ENCODE measurements around the gene IGSF11. TPM values are rescaled to one million over a fixed set of nuclear protein-coding genes. Genes with fewer than 3 reads are reported as not detected.

IGSF11 gene
- polyA plus RNA-seq, 1 donor (not counting 4 experiments of a cell fraction or from before 2014, with no cell fraction given), result 0.68 TPM

DNA sequence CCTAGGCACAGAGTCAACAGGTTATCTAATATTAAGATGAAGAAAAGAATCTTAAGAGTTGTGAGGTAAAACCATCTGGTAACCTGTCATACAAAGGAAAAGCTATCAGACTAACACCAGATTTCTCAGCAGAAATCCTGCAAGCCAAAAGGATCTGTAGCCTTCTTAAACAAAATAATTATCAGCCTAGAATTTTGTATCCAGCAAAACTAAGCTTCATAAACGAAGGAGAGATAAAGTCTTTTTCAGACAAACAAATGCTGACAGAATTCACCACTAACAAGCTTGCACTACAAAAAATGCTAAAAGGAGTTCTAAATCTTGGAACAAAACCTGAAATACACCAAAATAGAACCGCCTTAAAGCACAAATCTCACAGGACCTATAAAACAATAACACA is 9.9 kb upstream of the IGSF11 start:
- no peak for FAIRE-seq
- Histone ChIP-seq H3K4me1 (ENCODE audit: control insufficient read depth, extremely low read depth, insufficient read depth, low read length) (no peaks in the 10 kb centered on the region), H3K9ac (ENCODE audit: control insufficient read depth, extremely low read depth, insufficient read depth, low read length) (no peak overlapping the region), H3K9me1 (ENCODE audit: control insufficient read depth, extremely low read depth, insufficient read depth, low read length) (no peaks in the 10 kb centered on the region), H3K27me3 (ENCODE audit: control insufficient read depth, extremely low read depth, insufficient read depth, low read length) (no peaks in the 10 kb centered on the region), H3K27ac (ENCODE audit: control insufficient read depth, insufficient read depth, low read length) (no peak overlapping the region), H3K79me2 (ENCODE audit: control insufficient read depth, insufficient read depth, low read length) (no peaks in the 10 kb centered on the region), H2AFZ (ENCODE audit: control insufficient read depth, low read length) (no peak overlapping the region), H4K20me1 (ENCODE audit: control insufficient read depth, extremely low read depth, insufficient read depth, low read length) (no peaks in the 10 kb centered on the region), H3K4me3 (ENCODE audit: control insufficient read depth in 2 of 3, extremely low read depth in 1 of 3, insufficient read depth in 2 of 3, low read depth in 1 of 3, low read length in 3 of 3) (no peak overlapping the region), H3K4me2 (ENCODE audit: control insufficient read depth, extremely low read depth, insufficient read depth, low read depth, low read length) (no peak overlapping the region), H3K9me3 (ENCODE audit: control insufficient read depth, low read depth, low read length) (no peaks in the 10 kb centered on the region), H3K36me3 (ENCODE audit: control insufficient read depth in 2 of 2, extremely low read depth in 1 of 2, insufficient read depth in 2 of 2, low read length in 2 of 2) (no peaks in the 10 kb centered on the region)
- no peak for TF ChIP-seq EZH2 (IDR thresholded peaks at IDR 0.05; ENCODE audit: low read length)
- TF ChIP-seq CTCF (optimal IDR thresholded peaks at IDR 0.05 in 1 of 3, IDR thresholded peaks at IDR 0.05 in 1 of 3, conservative IDR thresholded peaks at IDR 0.05 in 1 of 3; ENCODE audit: extremely low read depth in 1 of 3, insufficient read depth in 2 of 3, low read length in 3 of 3), result no peak
- no peak for DNase-seq (ENCODE audit: low read depth, low spot score)
- dilution Hi-C loops (cut with MboI; ENCODE audit: extremely low pct_ligation_motif_present, low sequenced_read_pairs), result no loop called here

DNA sequence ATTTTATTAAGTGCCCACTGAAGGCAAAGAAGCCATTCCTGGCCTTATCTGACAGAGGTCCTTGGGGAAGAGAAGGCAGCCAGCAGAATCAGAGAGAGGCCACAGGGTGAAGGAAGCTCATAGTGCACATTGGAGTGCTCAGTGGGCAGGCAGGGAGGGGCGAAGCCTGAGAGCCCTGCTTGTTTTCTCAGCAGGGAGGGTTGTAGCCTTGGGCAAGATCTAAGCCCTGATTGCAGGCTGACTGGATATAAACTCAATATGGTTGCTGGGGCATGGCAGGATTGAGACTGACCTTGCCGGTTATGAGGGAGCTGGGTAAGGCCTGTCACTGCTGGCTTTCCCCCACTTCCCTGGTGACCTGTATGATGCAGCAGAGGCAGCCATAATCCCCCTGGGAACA is 7.5 kb upstream of the IGSF11 start:
- FAIRE-seq (no peak), DNase-seq (ENCODE audit: low read depth, low spot score) (no peak)
- Histone ChIP-seq H3K9me1 (ENCODE audit: control insufficient read depth, extremely low read depth, insufficient read depth, low read length) (no peaks in the 10 kb centered on the region), H3K4me2 (ENCODE audit: control insufficient read depth, extremely low read depth, insufficient read depth, low read depth, low read length) (no peak overlapping the region), H3K27ac (ENCODE audit: control insufficient read depth, insufficient read depth, low read length) (no peak overlapping the region), H3K36me3 (ENCODE audit: control insufficient read depth in 2 of 2, extremely low read depth in 1 of 2, insufficient read depth in 2 of 2, low read length in 2 of 2) (no peaks in the 10 kb centered on the region), H3K9me3 (ENCODE audit: control insufficient read depth, low read depth, low read length) (no peaks in the 10 kb centered on the region), H3K9ac (ENCODE audit: control insufficient read depth, extremely low read depth, insufficient read depth, low read length) (no peak overlapping the region), H3K27me3 (ENCODE audit: control insufficient read depth, extremely low read depth, insufficient read depth, low read length) (no peaks in the 10 kb centered on the region), H3K4me3 (ENCODE audit: control insufficient read depth in 2 of 3, extremely low read depth in 1 of 3, insufficient read depth in 2 of 3, low read depth in 1 of 3, low read length in 3 of 3) (no peak overlapping the region), H3K4me1 (ENCODE audit: control insufficient read depth, extremely low read depth, insufficient read depth, low read length) (no peaks in the 10 kb centered on the region), H4K20me1 (ENCODE audit: control insufficient read depth, extremely low read depth, insufficient read depth, low read length) (no peaks in the 10 kb centered on the region), H2AFZ (ENCODE audit: control insufficient read depth, low read length) (no peak overlapping the region), H3K79me2 (ENCODE audit: control insufficient read depth, insufficient read depth, low read length) (no peaks in the 10 kb centered on the region)
- TF ChIP-seq EZH2 (IDR thresholded peaks at IDR 0.05; ENCODE audit: low read length) (no peak), CTCF (optimal IDR thresholded peaks at IDR 0.05 in 1 of 3, IDR thresholded peaks at IDR 0.05 in 1 of 3, conservative IDR thresholded peaks at IDR 0.05 in 1 of 3; ENCODE audit: extremely low read depth in 1 of 3, insufficient read depth in 2 of 3, low read length in 3 of 3) (no peak)
- dilution Hi-C loops (cut with MboI; ENCODE audit: extremely low pct_ligation_motif_present, low sequenced_read_pairs), result no loop called here
